ENCODE data around the gene PODN.

DNA sequence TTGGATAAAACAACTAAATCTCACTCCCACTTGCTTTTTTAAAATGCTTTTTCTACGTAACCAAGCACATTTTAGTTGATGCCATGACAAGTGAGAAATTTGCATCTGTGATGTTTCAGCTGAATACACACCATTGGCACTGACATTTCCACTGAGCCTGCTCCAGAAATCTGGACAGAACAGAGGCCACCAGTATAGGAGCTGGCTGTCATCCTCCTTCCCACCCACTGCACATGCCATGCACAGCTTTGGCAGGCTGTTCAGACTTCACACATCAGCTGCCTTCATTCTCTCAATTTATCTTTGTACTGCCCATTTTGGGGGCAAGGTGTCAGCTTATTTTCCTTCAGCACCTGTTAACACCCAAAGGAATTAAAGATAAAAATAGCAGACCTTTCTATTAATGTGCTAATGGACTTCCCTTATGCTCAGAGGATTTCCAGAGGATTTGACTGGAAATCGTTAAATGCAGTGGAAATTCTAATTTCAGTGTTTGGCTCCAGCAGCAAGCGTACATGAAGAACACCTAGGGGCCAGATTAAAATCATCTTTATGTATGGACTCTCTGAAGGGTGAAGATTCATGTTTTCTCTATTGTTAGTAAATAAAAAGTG, 12.9 kb upstream of the PODN start:
- no peak for TF ChIP-seq POLR2A (IDR thresholded peaks at IDR 0.05)
- TF ChIP-seq, protein P1, sequence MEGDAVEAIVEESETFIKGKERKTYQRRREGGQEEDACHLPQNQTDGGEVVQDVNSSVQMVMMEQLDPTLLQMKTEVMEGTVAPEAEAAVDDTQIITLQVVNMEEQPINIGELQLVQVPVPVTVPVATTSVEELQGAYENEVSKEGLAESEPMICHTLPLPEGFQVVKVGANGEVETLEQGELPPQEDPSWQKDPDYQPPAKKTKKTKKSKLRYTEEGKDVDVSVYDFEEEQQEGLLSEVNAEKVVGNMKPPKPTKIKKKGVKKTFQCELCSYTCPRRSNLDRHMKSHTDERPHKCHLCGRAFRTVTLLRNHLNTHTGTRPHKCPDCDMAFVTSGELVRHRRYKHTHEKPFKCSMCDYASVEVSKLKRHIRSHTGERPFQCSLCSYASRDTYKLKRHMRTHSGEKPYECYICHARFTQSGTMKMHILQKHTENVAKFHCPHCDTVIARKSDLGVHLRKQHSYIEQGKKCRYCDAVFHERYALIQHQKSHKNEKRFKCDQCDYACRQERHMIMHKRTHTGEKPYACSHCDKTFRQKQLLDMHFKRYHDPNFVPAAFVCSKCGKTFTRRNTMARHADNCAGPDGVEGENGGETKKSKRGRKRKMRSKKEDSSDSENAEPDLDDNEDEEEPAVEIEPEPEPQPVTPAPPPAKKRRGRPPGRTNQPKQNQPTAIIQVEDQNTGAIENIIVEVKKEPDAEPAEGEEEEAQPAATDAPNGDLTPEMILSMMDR (IDR thresholded peaks at IDR 0.05), result no peak

All from esophagus squamous epithelium (tissue), 4 donors.